Ureter (tissue), 1 donor: ENCODE data around the gene KIAA1755. TPM values are rescaled to one million over a fixed set of nuclear protein-coding genes. Genes with fewer than 3 reads are reported as not detected.

Source experiments
- DNase-seq: peaks from one replicate; pipeline ENCODE4 v3.0.0-alpha.2; 2020; ENCODE audit warnings: low spot score
- total RNA-seq: library from RNA; stranded (reverse); gene quantifications from one replicate; pipeline ENCODE4 v1.2.4, GENCODE V29; 2023
- donor health status: DM: yes; HTN: yes; CAD: no.

KIAA1755 gene
- total RNA-seq, 1 donor from 2014 or later, result 3.9 TPM

DNA sequence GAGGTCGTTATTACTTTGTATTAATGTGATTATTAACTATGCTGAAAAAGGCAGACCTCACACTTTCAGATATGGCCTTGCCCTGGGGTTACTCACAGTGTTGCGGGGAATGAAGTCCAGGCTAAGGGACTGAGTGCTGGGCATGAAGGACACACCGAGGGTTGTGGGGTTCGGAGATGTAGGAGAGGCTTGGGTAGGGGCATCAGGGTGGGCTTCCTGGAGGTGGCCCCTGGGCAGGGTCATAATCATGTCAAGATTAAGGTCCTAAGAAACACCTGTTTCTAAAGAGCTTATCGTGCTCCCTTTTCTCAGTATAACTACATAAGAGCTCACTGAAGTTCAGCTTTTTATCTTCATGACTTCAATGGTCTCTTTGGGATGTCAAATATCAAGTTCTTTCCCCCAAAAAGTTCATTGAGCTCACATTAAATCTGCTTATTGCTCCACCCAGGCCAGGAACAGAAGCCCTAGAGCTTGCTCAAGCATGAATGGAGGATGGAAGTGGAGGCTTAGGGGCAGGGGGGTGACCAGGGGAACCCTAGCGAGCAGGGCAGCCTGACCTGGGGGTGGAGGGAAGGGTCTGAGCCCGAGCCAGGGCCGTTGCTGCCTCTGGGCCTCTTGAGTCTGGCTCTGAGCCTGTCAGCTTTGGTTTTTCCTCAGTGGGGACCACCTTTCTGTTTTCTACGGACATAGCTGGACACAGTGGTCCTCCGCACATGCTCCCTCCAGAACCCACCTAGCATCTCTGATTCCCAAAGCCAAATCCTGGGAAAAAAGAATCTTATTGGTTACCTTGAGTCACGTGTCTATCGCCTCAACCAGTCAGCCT is 58.2 kb downstream of the KIAA1755 start:
- DNase-seq, result no peak

DNA sequence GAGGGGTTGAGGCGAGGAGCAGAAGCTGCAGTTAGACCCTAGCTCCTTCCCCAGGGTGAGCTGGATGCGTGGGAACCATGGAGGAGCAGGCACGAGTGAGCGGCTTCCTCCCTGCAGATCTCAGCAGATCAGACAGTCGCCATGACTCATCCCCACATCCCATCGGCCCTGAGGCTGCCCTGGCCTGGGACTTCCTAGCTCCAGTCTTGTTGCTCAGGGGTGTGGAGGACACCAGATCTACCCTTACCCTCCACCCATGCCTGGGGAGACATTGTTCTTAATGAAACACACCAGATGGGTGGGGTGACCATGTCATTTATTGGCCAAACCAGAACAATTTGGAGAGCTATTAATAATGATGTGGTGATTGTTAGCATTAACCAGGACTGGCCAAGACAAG is 59.2 kb downstream of the KIAA1755 start:
- DNase-seq, result no peak

DNA sequence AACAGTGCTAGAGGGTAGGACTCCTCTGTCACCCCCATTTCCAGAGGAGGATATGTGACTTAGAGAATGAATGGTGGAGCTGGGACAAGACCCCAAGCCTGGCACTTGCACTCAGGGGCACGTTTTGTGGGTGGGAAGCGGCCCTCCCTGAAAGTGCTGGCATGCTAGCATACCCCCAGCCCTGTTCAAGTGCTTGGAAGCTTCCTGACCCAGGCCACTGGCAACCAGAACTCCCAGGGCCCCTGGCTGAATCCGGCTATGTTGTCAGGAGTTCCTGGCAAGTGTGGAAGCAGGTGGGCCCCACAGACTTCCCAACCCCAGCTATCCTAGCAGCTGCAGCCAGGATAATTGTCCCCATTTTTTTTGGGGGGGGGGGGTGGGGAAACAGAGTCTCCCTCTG is 59.9 kb downstream of the KIAA1755 start:
- DNase-seq, result no peak

DNA sequence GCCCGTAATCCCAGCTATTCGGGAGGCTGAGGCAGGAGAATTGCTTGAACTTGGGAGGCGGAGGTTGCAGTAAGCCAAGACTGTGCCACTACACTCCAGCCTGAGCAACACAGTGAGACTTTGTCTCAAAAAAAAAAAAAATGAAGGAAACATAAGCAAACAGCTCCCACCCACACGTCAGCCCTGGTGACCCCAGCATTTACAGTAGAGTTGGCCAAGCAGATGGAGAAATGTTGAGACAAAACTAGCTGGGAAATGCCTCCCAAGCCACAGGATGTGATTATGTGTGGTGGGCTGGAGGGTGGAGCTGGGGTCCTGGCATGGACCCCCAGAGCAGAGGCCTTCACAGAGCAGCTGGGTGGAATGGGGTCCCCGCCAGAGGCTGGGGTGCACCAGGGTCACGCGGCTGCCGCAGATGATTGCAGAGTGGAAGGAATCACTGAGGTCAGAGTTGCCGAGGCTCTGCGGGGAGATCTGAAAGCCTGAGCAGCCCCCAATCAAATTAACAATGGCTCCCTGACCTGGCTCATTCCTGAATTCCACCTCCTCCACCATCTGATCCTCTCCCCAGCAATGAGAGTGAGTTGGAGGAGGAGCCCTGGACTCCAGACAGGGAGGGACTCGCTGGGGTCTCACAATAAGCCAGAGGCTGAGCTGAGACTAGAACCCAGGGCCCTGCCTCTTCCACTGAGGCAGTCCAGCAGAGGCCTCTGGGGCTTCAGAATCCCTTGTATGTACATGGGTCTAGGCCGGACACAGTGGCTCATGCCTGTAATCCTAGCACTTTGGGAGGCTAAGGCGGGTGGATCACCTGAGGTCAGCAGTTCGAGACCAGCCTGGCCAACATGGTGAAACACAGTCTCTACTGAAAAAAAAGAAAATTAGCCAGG is 60.8 kb downstream of the KIAA1755 start:
- DNase-seq, result no peak

DNA sequence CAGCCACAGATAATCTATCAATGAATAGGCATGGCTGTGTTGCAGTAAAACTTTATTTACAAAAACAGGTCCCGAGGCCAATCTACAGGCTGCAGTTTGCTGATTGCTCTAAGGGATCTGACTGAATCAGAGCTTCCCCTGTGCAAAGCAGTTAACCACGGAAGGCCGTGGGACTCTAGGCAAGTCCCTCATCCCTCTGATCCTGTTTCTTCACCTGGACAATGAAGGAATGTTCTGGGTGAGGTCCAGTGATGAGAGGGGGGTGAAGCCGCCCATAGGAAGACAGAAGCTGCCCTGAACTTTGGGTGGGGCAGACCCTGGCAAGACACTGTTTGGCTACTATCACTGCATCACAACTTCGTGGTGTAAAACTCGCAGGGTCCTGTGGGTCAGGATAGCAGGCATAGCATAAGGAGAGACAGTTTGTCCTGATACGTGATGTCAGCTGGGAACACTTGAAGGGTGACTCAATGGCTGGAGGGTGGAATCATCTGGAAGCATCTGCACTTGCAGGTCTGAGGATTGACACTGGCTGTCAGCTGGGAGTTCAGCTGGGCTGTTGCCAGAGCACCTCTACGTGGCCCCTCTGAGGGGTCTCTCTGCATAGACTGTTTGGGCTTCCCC is 62.2 kb downstream of the KIAA1755 start:
- DNase-seq, result no peak

DNA sequence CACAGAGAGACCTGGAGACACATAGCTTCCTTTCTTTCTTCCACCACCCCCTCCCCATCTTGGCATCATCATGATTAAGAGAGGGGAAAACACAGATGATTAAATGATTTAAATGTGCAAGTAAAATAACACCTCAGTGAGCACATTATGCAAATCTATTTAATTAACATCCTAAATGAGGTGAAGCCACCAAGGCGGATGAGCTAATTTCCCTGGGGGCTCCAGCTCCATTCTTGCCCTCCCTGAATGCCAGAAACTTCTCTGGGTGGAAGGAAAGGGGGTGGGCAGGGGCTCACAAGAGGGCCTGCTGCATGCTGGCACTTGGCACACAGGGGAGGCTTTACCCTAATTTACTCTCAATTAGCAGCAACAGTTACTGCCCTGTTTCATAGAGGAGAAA is 62.9 kb downstream of the KIAA1755 start:
- no peak for DNase-seq

DNA sequence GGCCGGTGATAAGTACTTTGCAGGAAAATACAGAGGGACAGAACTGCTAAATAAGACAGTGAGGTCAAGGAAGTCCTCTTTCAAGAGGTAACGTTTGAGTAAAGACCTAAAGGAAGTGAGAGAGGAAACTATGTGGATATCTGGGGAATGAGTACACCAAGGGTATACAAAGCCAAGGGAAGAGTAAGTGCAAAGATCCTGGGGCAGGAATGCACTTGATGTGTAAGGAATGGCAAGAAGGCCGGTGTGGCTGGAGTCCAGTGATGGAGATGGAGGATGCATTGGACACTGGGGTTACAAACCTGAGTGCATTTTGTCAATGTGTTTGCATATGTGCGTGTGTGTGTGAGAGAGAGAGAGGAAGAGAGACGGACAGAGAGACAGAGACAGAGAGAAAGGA is 63.3 kb downstream of the KIAA1755 start:
- DNase-seq, result no peak

DNA sequence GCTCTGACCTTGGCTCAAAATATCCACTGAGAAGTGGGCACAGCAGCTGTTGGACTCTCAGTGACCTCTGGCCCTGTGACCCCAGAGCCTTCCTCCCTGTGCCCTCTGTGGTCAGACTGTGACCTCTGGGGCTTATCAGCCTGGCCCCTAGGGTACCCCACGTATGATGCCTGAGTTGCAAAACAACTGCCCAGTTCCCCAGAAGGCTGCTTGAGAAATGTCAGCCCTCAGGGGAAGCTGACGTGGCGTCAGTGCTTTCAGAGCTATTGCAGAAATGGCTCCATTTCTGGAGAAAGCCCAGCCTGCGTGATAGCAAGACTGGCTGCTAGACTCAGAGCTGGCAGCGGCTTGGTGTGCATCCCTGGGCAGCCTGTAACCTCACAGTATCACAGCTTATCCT is 63.9 kb downstream of the KIAA1755 start:
- no peak for DNase-seq

DNA sequence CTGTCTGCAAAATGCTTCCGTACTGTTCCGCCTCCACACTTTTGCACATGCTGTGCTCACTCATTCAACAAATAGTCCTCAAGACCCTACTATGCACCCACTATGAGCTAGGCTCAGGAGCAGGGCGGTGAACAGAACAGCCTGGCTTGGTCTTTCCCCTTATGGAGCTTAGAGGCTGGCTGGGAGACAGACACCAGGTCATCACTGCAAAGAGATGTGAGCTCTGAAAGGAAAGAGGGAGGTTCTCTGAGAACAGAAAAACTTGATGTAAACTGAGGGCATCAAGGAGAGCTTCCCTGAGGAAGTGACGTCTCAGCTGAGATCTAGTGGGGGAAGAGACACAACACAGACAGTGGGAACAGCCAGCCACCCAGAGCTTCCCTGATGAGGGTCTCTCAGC is 64.5 kb downstream of the KIAA1755 start:
- no peak for DNase-seq

DNA sequence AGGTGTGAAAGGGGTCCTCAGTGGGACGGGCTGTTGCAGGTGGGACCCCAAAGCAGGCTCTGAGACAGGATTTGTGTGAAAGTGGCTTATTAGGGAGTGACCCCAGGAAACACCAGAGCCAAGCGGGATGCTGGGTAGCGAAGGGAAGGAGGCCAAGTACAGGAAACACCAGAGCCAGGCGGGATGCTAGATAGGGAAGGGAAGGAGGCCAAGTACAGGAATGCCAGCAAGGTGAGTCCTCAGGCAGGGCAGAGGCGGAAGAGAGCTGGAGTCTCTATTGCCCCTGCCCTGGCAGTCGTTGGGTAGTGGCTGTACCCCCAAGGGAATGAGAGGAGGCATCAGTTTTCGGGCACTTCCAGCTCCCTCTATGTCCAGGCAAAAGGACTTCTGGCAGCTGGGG is 65.0 kb downstream of the KIAA1755 start:
- DNase-seq, result no peak

DNA sequence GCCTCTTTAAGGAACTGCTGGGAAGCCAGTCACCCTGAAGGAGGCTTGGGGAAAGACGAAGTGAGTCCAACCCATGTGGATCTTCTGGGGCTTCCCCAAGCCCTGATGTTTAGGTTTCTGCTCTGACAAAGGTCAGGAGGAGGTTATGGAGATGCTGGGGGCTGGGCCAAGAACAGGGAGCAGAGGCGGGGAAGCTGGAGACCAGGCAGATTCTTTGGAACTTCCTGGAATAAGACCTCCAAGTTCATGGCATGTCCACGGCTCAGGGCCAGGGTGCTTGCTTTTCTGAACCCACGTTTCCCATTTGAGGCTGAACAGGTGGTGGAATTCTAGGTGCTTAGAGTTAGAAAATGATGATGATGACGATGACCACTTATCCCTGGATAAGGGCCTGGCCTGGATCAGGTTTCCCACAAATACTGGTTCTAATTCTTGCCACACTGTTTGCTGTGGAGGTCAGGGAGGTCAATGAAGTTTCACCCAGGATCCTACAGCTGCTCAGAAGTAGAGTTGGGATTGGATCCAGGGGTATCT is 65.5 kb downstream of the KIAA1755 start:
- no peak for DNase-seq

DNA sequence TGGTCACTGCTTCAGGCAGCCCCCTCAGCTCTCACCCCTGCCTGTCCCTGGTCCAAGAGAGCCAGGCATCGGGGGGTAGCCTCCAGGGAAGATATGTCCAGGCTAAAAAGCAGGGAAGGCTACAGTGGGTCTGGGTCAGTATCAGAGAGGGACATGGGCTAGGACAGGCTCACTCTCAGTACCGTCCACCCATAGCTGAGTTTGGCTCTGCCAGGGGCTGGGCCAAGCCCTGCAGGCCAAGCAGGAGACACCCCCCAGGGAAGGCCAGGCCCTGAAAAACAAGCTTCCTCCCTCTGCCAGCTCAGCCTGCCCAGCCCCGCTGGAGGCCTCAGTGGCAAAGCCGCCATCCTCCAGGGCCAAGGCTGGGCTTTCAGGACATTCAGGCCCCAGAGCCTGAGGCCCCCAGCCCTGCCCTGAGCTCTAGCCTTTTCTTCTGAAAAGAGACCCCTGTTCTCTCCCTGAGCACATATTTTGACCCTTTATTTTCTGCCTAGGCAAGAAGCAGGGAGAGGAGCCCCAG is 66.9 kb downstream of the KIAA1755 start:
- no peak for DNase-seq

DNA sequence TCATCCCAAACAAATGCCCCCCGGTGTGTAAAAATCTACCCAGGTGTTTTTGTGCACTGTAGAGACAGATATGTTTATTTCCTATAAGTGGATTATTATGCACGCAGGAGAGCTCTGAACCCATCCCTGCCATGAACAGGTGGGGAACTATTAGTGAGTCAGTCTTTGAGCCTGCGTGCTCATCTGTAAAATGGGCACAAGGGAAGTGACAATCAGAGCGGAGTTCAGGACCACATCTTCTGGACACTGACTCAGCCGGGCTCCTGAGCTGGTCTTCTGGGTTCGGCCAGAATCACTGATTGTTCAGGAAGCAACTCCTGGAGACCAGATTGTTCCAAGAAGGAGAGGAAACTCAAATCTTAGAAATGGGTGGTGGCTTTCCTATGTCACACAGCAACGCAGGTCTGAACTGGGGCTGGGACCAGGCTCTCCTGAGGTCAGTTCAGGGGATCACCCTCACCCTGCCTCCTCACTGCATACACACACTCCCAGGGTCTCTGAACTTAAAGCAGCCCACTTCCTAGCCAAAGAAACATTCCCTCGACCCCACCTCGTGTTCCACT is 68.1 kb downstream of the KIAA1755 start:
- DNase-seq, result no peak

DNA sequence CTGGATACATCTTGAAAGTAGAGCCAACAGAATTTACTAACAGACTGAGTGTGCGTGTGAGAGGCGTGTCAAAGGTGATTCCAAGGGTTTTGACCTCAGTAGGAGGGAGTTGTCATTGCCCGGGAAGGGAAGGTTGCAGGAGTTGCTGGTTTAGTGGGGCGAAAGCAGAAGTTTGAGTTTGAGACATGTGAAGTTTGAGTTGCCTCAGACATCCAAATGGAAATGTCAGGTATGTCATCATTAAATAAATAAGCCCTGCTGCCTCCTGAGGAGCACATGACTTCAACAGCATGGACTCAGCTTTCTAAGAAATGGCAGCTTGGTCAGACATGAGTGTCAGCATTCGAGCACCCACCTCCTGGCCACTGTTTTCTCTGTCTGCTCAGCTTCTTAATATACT is 68.9 kb downstream of the KIAA1755 start:
- DNase-seq, result no peak

DNA sequence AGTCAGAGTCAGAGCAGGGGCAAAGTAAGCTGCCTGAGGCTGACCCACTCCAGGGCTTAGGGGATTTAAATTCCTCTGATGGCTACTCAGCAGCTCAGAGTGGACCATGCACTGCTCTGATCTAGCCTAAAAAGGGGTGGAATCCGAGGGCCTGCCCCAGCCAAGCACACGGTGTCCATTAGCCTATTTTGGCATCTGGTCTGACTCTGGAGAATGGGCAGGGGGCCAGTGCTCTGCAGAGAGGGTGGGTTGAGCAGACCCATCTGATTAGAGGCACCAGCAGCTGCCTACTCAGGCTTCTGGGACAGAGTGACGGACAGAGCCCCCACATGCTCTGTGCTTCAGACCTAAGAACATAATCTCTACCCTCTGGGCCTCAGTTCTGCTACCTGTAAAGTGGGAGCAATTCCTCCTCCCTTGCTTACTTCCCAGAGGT is 69.6 kb downstream of the KIAA1755 start:
- DNase-seq, result no peak

DNA sequence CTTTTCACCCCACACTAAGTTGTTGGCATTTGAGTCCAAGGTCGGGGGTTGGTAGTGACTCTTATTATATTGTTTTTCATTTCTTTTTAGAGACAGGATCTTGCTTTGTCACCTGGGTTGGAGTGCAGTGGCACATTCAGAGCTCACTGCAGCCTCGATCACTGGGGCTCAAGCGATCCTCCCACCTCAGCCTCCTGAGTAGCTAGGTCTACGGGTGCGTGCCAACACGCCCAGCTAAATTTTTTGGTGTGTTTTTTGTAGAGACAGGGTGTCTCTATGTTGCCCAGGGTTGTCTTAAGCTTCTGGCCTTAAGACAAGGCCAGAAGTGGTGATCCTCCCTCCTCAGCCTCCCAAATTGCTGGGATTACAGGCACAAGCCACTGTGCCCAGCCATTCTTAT is 70.4 kb downstream of the KIAA1755 start:
- DNase-seq, result no peak

DNA sequence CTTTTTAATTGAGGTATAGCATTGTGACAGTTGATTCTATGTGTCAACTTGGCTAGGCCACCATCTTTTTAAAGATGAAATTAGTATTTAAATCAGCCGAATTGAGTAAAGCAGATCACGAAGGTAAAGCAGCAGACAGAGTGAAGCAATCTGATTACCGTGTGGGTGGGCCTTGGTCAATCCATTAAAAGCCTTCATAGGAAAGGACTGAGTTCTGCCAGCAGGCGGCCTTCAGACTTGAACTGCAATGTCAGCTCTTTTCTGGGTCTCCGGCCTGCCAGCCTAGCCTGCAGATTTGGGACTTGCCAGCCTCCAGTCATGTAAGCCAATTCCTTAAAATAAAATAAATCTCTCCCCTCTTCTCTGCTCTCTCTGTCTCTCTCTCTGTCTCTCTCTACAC is 73.0 kb downstream of the KIAA1755 start:
- no peak for DNase-seq

DNA sequence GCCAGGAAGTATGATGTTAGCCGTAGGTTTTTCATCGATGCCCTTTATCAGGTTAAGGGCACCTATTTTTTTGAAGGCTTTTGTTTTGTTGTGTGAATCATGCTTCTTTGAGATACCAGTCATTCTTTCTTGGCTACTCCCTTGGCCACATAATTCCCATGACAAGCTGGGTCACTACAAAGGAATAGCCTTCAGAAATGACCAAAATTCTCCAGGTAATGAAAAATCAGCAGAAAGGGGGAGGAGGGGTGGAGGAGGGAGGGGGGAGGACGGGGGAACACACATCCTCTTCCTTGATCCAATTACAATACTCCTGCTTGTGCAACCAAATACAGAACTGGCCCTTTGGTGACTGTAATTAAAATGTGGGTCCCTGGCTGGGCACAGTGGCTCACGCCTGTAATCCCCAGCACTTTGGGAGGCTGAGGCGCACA is 73.7 kb downstream of the KIAA1755 start:
- no peak for DNase-seq

DNA sequence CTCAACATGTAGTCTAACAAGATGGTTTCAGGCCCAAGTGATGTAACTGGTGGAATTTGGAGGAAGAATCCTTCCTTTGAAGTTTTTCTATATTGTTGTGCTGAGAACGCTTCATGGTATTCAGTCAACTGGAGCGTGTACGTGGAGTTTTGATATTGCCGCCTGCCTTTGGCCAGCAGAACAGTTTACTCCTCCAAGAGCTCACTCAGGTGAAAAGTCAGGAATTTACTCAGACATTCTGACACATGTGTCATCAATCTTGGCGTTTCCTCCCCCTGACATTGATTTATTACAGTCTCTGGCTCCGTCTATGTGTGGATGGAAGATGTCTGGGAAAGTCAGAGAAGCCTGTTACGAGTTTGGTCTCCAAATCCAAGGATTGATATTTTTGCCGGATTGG is 76.4 kb downstream of the KIAA1755 start:
- no peak for DNase-seq

DNA sequence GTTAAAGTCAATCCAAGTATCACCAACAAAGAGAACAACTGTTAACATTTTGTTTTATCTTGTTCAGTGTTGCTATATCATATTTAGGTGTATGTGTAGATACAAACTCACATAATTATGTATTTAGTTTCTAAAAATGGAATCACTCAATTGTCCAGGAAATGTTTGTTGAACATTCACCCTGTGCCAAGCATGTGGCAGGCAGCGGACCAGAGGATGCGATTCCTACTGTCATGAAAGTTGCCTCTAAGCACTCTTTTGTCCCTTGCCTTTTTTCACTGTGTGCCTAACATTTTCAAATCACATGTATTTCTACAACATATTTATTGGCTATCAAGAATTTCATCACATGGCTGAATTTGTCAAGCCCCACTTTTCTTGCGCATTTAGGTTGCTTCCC is 78.6 kb downstream of the KIAA1755 start:
- DNase-seq, result no peak

DNA sequence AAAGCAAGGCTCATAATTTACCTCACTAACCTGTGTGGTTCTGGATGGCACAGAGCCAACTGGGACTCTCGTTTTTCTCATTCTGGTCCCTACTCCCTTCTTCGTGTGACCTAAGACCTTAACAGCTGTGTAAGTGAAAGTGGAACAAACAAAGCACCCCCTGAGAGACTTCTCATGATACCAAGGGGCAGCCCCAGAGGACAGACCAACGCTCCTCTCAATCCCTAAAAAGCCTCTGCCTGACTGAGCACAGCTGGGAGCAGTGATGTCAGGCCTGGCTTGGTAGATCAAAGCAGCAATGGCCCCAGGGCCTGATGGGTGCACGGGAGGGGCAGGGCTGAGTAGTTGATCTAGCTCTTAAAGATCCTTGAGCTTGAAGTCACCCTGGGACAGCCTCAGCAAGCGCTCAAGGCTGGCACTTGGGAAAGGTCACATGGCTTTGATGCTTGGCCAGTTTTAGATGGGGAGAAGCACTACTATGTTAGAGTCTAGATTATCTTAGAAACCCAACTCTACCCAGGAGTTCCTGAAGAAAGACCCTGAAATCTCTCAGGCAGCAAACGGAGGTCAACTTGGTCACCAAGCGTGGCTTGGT is 79.2 kb downstream of the KIAA1755 start:
- DNase-seq, result no peak
